Duodenal mucosa (tissue), 2 donors: ENCODE results near the gene HTRA3.
"Not testable (repeated sequence)": the region's sequence is repeated elsewhere in the genome, so short reads cannot be mapped to it uniquely, and the experiment has no call there.

ENCODE experiments used
- H3K27ac ChIP-seq: one replicate; pipeline ENCODE4 v1.7.0; 2013; ENCODE audit warnings: low read depth, low read length
- H3K27me3 ChIP-seq, 2 donors: one replicate each; pipeline ENCODE4 v1.7.0; 2013; ENCODE audit warnings: low read length in 2 of 2, control low read depth in 1 of 2; ENCODE audit not compliant: insufficient read depth in 2 of 2, control insufficient read depth in 1 of 2
- H3K36me3 ChIP-seq, 2 donors: one replicate each; pipeline ENCODE4 v1.7.0; 2013; ENCODE audit warnings: low read length in 2 of 2, control low read depth in 1 of 2; ENCODE audit not compliant: insufficient read depth in 2 of 2, control insufficient read depth in 1 of 2
- H3K4me1 ChIP-seq, 2 donors: one replicate each; pipeline ENCODE4 v1.7.0; 2013; ENCODE audit warnings: low read length in 2 of 2, control low read depth in 1 of 2; ENCODE audit not compliant: insufficient read depth in 2 of 2, control insufficient read depth in 1 of 2
- H3K4me3 ChIP-seq, 2 donors: one replicate each; pipeline ENCODE4 v1.7.0; 2013; ENCODE audit warnings: low read length in 2 of 2, low read depth in 1 of 2
- H3K9ac ChIP-seq, 2 donors: one replicate each; pipeline ENCODE4 v1.7.0; 2013; ENCODE audit warnings: low read length in 2 of 2, low read depth in 1 of 2
- H3K9me3 ChIP-seq, 2 donors: one replicate each; pipeline ENCODE4 v1.7.0; 2013; ENCODE audit warnings: low read length in 2 of 2, control low read depth in 1 of 2; ENCODE audit not compliant: control insufficient read depth in 1 of 2

HTRA3 gene

DNA sequence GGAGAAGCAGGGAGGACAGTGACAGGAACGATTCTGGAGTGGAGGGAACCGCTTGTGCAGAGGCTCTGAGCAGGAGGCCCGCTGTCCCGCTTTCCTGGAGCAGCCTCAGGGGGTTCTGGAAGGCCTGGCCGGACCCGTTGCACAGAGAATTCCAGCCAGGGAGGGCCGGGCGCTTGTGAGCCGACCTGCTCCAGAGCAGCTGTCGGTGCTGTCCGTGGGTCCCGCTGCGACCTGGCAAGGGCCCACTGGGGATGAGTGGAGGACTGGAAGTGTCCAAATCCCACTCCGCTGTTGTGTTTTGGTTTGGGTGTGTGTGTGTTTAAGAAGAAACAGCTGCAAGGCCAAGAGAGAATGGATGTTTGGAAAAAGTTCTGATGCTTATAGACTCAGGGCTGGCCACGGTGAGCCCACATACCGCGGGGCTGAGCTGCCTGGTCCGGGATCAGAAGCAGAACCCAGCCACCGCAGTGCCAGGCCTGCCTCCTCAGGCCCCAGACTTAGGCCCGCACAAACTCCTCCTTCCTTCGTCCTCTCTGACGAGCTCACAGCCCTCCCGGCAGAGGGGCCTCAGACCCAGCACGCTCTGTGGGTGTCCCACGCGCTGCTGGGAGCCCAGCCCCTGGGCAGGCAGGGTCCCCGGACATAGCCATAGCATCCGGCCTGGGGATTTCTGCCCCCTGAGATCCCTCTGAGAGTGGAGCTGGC lies 73.9 kb downstream of the HTRA3 start:
- no peaks in the 10 kb centered on the region for H3K27me3 ChIP-seq

DNA sequence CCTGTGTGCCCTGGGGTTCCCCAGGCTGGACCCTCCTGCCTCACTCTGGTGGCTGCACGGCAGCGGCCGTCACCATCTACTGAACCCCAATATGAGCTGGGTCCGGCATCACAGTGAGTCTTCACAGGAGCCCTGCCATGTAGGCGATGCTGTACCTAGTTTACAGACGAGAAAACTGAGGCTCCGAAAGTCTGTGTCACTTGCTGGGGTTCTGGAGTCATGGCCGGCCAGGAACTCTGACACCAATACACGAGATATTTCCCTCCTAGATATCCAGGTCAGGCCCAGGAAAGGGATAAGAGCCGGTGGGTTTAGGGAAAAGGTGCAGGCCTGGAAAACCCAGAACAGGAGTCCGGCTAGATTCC lies 74.4 kb downstream of the HTRA3 start:
- Histone ChIP-seq H3K4me1 (no peaks in the 10 kb centered on the region), H3K4me3 (no peak overlapping the region), H3K27me3 (no peaks in the 10 kb centered on the region), H3K27ac (no peak overlapping the region), H3K36me3 (no peaks in the 10 kb centered on the region), H3K9me3 (no peaks in the 10 kb centered on the region), H3K9ac (no peak overlapping the region)

More for the DNA sequence above, 73.9 kb downstream of the HTRA3 start:
- Histone ChIP-seq H3K36me3 (no peaks in the 10 kb centered on the region), H3K9me3 (no peaks in the 10 kb centered on the region), H3K27ac (no peak overlapping the region), H3K4me1 (no peaks in the 10 kb centered on the region), H3K9ac (no peak overlapping the region), H3K4me3 (no peak overlapping the region)

DNA sequence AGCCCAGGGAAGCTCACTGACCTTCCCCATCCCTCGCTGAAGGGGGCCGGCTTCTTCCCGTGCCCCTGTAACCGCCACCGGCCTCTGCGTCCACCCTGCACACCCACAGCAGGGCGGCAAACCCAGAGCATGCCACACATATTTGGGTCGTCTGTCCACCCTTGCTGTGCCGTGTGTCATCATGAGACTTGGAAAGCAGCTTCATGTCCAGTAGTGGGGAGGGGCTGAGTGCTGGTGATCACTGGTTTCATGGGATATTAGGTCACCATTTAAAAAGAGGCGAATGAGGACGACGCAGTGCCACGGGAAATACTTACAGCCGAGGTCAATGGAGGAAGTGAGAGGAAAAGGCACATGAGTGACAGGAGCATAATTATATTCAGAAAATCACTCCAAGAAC lies 74.8 kb downstream of the HTRA3 start:
- Histone ChIP-seq H3K4me3 (no peak overlapping the region), H3K9ac (no peak overlapping the region), H3K4me1 (no peaks in the 10 kb centered on the region), H3K27ac (no peak overlapping the region), H3K27me3 (no peaks in the 10 kb centered on the region), H3K36me3 (no peaks in the 10 kb centered on the region), H3K9me3 (no peaks in the 10 kb centered on the region)

DNA sequence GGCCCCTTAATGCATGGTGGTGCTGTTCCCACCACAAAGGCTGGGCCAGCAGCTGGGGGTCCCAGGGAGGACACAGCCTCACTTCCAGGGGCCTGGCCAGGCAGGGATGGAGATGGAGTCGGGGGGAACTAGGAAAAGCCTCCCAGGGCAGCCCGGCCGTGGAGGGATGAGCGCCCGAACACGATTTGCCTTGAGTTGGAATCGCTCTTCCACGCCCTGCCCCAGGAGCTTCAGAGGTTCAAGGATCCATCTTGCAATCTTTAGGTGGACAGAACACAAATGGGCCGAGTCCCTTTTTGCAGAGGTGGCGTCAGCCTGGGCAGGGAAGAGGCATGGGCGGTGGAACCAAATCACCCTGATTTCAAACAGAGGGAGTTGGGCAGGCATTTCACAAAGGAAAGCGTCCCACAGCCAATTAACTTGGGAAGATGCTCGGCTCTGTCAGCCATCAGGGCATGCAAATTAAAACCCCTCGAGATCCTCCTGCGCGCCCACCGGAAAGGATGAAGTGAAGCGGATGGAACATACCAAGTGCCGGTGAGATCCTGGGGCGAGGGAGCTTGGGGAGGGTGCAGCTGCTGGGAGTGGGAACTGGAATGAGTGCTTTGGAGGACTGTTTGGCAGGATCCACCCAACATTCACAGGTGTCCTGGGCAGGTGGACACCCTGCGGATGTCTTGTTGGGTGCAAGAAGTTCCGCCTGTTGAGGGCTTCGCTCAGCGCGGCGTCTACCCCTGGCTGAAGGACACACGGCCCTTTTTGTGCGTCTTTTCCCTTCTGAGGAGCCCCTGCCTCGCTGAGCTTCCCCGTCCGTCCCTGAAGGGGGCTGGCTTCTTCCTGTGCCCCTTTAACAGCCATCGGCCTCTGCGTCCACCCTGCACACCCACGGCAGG lies 75.7 kb downstream of the HTRA3 start:
- Histone ChIP-seq H3K9me3 (no peaks in the 10 kb centered on the region), H3K27me3 (no peaks in the 10 kb centered on the region), H3K4me3 (no peak overlapping the region), H3K36me3 (no peaks in the 10 kb centered on the region), H3K27ac (no peak overlapping the region), H3K9ac (no peak overlapping the region), H3K4me1 (no peaks in the 10 kb centered on the region)

DNA sequence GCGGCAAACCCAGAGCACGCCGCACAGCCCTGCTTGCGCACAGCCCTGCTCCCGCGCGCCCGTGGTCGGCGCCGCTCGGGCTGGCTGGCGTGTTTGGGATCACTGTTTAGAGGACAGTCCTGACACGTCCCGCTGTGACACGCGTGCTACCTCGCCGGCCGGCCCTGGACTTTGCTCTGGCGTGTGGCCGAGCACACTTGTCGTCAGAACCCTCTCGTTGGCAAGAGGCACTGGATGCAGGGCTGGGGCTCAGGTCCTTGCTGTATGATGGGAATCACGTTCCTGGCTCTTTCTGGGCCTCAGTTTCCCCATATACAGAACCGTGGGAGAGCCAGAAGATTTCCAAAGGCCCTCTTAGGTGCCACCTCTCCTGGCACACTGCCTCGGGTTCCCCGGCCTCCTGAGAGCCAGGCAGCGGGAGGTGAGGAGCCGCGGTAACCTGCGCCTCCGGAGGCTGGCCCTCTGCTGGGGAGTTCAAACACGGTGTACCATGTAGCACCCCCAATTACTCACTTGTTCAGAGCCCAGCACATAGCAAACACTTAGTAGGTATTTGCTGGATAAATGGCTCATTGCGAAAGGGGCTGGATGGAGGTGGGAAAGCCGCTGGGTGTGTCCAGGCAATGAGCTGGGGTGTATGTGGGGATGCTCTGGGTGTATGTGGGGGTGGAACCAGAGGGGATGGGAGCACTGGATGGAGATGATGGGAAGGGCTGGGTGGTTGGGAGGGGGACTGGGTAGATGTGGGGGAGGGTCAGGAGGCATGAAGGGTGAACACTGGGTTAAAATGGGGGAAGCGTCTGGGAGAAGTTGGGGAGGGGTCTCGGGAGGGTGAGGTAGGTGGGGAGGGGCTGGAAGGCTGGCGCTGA lies 76.6 kb downstream of the HTRA3 start:
- no peak overlapping the region for H3K27ac ChIP-seq
- H3K9me3 ChIP-seq: no peaks in the 10 kb centered on the region
- no peaks in the 10 kb centered on the region for H3K4me1 ChIP-seq
- no peaks in the 10 kb centered on the region for H3K36me3 ChIP-seq
- H3K27me3 ChIP-seq: no peaks in the 10 kb centered on the region
- no peak overlapping the region for H3K9ac ChIP-seq
- no peak overlapping the region for H3K4me3 ChIP-seq

DNA sequence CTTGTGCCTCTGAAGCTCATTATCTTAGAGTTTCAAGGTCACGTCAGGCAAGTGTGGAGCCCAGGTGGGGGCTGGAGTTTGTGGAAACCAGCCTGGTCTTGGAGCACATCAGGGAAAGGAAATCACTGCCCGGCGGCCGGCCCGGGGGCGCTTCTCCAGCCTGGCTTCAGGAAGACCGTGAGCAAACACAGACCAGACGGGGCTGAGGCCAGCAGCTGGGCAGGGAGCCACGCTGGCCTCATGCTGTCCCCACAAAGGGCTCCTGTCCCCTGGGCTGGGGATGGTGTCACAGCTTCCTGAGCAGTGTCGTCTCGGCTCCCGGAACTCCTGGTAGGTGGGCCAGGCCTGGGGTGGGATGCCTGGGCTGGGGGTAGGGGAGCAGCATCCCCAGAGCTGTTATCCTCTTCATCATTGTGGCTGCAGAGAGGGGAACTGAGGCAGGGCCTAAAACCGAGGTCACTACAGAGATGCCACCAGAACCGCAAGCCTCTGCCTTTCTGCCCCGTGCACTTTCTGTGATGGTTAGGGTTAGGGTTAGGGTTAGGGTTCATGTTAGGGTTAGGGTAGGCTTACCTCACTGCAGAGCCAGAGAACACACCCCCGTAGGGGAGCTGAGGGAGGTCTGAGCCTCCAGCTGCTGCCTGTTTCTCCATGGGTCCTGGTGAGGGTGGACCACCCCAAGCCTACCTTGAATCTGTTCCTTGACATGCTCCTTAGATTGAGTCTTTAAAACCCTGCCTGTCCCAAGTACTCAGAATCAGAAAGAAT lies 77.5 kb downstream of the HTRA3 start:
- H3K9ac ChIP-seq: no peak overlapping the region
- H3K4me1 ChIP-seq: no peaks in the 10 kb centered on the region
- no peaks in the 10 kb centered on the region for H3K9me3 ChIP-seq

DNA sequence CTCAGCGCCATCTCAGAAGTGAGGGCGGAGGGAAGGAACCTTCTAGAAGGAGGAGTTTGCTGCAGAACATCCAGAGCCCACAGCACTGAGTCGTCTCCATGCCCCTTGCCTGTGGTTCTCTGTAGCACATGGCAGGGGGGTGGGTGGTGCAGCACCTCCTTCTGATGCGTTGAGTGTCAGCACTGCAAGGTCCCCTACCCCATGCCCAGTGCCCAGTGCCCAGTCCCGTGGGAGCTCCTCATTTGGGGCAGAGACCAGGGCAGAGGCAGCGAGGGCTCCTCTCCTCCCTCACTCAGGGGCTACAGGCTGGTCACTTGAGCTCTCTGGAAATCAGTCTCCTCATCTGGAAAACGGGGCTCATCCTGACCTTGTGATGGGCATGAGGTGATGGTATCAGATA lies 78.1 kb downstream of the HTRA3 start:
- Histone ChIP-seq H3K36me3 (no peaks in the 10 kb centered on the region), H3K4me3 (no peak overlapping the region), H3K9ac (no peak overlapping the region), H3K9me3 (no peaks in the 10 kb centered on the region), H3K27ac (no peak overlapping the region), H3K4me1 (no peaks in the 10 kb centered on the region), H3K27me3 (no peaks in the 10 kb centered on the region)

More for the DNA sequence above, 77.5 kb downstream of the HTRA3 start:
- Histone ChIP-seq H3K4me3 (no peak overlapping the region), H3K36me3 (no peaks in the 10 kb centered on the region), H3K27me3 (no peaks in the 10 kb centered on the region), H3K27ac (no peak overlapping the region)

DNA sequence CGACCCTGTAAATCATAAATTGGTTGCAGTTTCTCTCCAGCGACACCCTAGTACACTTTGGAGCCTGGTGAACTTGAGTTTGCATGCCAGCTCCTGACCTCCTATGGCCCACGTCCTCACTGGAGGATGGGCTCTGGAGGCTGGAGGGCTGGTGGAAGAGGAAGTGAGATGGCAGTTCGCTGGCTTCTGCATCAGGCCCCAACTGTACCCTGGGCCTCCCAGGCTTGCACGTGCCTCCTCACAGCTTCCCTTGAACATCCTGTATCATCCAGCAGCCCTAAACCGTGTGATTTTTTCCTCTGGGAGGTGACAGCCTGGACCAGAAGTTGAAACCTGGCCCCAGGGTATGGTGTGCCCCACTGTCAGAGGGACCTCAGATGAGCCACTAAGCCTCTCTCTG lies 78.5 kb downstream of the HTRA3 start:
- H3K9ac ChIP-seq: no peak overlapping the region
- no peaks in the 10 kb centered on the region for H3K36me3 ChIP-seq
- no peak overlapping the region for H3K27ac ChIP-seq
- no peaks in the 10 kb centered on the region for H3K27me3 ChIP-seq
- H3K4me1 ChIP-seq: no peaks in the 10 kb centered on the region
- H3K4me3 ChIP-seq: no peak overlapping the region
- H3K9me3 ChIP-seq: no peaks in the 10 kb centered on the region

DNA sequence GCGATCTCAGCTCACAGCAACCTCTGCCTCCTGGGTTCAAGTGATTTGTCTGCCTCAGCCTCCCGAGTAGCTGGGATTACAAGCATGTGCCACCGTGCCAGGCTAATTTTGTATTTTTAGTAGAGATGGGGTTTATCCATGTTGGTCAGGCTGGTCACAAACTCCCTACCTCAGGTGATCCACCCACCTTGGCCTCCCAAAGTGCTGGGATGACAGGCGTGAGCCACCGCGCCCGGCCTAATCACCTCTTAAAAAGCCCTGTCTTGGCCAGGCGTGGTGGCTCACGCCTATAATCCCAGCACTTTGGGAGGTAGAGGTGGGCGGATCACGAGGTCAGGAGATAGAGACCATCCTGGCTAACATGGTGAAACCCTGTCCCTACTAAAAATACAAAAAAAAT lies 79.7 kb downstream of the HTRA3 start:
- H3K27me3 ChIP-seq, H3K9ac ChIP-seq, H3K4me3 ChIP-seq, H3K9me3 ChIP-seq, H3K36me3 ChIP-seq, H3K4me1 ChIP-seq, H3K27ac ChIP-seq: not testable (repeated sequence)
